Skeletal muscle tissue (tissue), 4 donors: ENCODE measurements around the gene TAMALIN. TPM values are rescaled to one million over a fixed set of nuclear protein-coding genes. Genes with fewer than 3 reads are reported as not detected.

ENCODE experiments used
- H3K27ac ChIP-seq: one replicate; pipeline ENCODE4 v1.7.0; 2013; ENCODE audit warnings: mild to moderate bottlenecking, low read depth, low read length, inconsistent platforms
- H3K27me3 ChIP-seq, 3 donors: one replicate each; pipeline ENCODE4 v1.7.0; 2013; ENCODE audit warnings: low read length in 3 of 3; ENCODE audit not compliant: control insufficient read depth in 3 of 3, insufficient read depth in 3 of 3
- H3K36me3 ChIP-seq, 3 donors: one replicate each; pipeline ENCODE4 v1.7.0; 2013; ENCODE audit warnings: low read length in 3 of 3; ENCODE audit not compliant: control insufficient read depth in 3 of 3, insufficient read depth in 3 of 3
- H3K4me1 ChIP-seq, 3 donors: one replicate each; pipeline ENCODE4 v1.7.0; 2013; ENCODE audit warnings: low read length in 3 of 3, mild to moderate bottlenecking in 3 of 3; ENCODE audit not compliant: control insufficient read depth in 3 of 3, insufficient read depth in 3 of 3
- H3K4me3 ChIP-seq, 3 donors: one replicate each; pipeline ENCODE4 v1.7.0; 2013; ENCODE audit warnings: low read length in 3 of 3
- H3K9ac ChIP-seq, 3 donors: one replicate each; pipeline ENCODE4 v1.7.0; 2013; ENCODE audit warnings: low read length in 3 of 3, mild to moderate bottlenecking in 3 of 3, moderate library complexity in 2 of 3, low read depth in 1 of 3
- H3K9me3 ChIP-seq, 3 donors: one replicate each; pipeline ENCODE4 v1.7.0; 2013; ENCODE audit warnings: low read length in 3 of 3; ENCODE audit not compliant: control insufficient read depth in 3 of 3
- total RNA-seq: library from RNA; depleted of rRNA; stranded (reverse); fragments of >200 nt; gene quantifications from one replicate; pipeline ENCODE4 v1.2.3, GENCODE V29; 2014
- donor health status: Osteomylitis.

Gene TAMALIN
- total RNA-seq, 1 donor from 2014 or later: 9.4 TPM

GRCh38 chr12:52010152-52010622, 3.4 kb downstream of the TAMALIN start:
- peak overlapping the region; percentile 43 to 62 (median 45) for H3K9ac ChIP-seq
- peaks cover 8 to 21% (median 13%) of the 10 kb centered on the region in 3 donors for H3K27me3 ChIP-seq
- H3K4me1 ChIP-seq: peaks cover 27 to 44% (median 31%) of the 10 kb centered on the region in 3 donors

GRCh38 chr12:52010692-52011601, 4.2 kb downstream of the TAMALIN start:
- peaks cover 5 to 18% (median 5%) of the 10 kb centered on the region in 3 donors for H3K27me3 ChIP-seq
- peak overlapping the region in 2 of 3 donors; percentile 35 to 55 for H3K9ac ChIP-seq
- H3K4me3 ChIP-seq: peak overlapping the region in 2 of 3 donors; percentile 5 to 36
- peaks cover 27 to 36% (median 29%) of the 10 kb centered on the region in 3 donors for H3K4me1 ChIP-seq
- peaks cover 0 to 23% (median 12%) of the 10 kb centered on the region in 3 donors for H3K36me3 ChIP-seq
- H3K9me3 ChIP-seq: no peaks in the 10 kb centered on the region
- H3K27ac ChIP-seq: peak overlapping the region; percentile 76

More at GRCh38 chr12:52010152-52010622, 3.4 kb downstream of the TAMALIN start:
- peak overlapping the region in 2 of 3 donors; percentile 5 to 45 for H3K4me3 ChIP-seq
- H3K27ac ChIP-seq: peak overlapping the region; percentile 76
- H3K36me3 ChIP-seq: peaks cover 0 to 23% (median 10%) of the 10 kb centered on the region in 3 donors
- H3K9me3 ChIP-seq: no peaks in the 10 kb centered on the region

DNA sequence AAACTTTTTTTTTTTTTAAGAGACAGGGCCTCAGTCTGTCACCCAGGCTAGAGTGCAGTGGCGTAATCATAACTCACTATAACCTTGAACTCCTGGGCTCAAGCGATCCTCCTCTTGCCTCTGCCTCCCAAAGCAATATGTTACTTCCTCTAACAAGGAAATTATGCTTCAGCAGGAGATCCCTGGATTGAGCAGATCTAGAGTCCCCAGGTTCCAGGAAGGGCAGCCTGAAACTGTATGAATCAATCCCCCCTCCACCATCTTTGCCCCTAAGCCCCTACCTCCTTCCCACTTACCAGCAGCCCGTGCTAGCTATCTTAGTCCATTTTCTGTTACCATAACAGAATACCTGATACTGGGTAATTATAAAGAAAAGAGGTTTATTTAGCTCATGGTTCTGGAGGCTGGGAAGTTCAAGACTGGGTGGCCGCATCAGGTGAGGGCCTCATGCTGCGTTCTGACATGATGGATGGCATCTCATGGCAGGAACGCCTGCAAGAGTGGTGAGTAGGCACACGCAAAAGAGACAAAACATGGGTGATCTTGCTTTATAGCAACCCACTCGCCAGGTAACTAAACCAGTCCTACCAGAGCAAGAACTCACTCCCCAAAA, 5.0 kb downstream of the TAMALIN start:
- Histone ChIP-seq H3K9me3 (no peaks in the 10 kb centered on the region), H3K27ac (no peak overlapping the region), H3K9ac (no peak overlapping the region), H3K4me3 (no peak overlapping the region), H3K27me3 (peaks cover 0 to 11% (median 0%) of the 10 kb centered on the region in 3 donors), H3K4me1 (peaks cover 26 to 31% (median 27%) of the 10 kb centered on the region in 3 donors), H3K36me3 (peaks cover 0 to 23% (median 12%) of the 10 kb centered on the region in 3 donors)

GRCh38 chr12:52013626-52014310, 7.0 kb downstream of the TAMALIN start:
- peaks cover 0 to 23% (median 12%) of the 10 kb centered on the region in 3 donors for H3K36me3 ChIP-seq
- H3K9ac ChIP-seq: no peak overlapping the region
- H3K27ac ChIP-seq: no peak overlapping the region
- H3K4me1 ChIP-seq: peaks cover 19 to 22% (median 19%) of the 10 kb centered on the region in 3 donors
- H3K4me3 ChIP-seq: no peak overlapping the region
- no peaks in the 10 kb centered on the region for H3K27me3 ChIP-seq
- H3K9me3 ChIP-seq: no peaks in the 10 kb centered on the region

- H3K9ac ChIP-seq: no peak overlapping the region
- no peak overlapping the region for H3K27ac ChIP-seq
- peaks cover 10 to 12% (median 11%) of the 10 kb centered on the region in 3 donors for H3K4me1 ChIP-seq
- peaks cover 0 to 20% (median 12%) of the 10 kb centered on the region in 3 donors for H3K36me3 ChIP-seq
- H3K9me3 ChIP-seq: no peaks in the 10 kb centered on the region
- H3K4me3 ChIP-seq: no peak overlapping the region
- H3K27me3 ChIP-seq: no peaks in the 10 kb centered on the region
Observed at GRCh38 chr12:52014567-52015530, 8.1 kb downstream of the TAMALIN start.

DNA sequence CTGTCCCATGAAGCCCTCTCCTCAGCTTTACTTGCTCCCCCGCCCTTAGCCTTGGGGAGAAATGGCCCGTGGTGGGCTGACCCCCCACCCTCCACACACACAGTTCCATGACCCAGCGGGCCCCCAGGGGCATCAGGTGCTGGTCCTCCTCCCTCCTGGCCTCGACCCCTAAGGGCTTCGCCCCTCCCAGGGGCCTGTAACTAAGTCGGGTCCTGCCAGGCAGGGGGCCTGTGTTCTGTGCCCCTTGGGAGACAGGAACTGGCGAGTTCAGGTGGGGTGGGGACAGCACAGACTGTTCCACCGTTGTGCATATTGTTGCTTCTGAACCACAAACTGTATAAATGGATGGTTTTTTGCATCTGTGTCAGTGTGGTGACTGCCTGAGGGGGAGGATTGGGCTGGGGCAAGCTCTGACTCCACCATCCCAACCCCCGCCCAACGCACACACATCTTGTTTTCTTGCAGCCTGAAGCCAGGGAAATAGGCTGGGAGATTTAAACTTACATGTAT, 8.8 kb downstream of the TAMALIN start:
- no peaks in the 10 kb centered on the region for H3K9me3 ChIP-seq
- no peak overlapping the region for H3K27ac ChIP-seq
- H3K4me1 ChIP-seq: peaks cover 7 to 9% (median 8%) of the 10 kb centered on the region in 3 donors
- peaks cover 0 to 20% (median 11%) of the 10 kb centered on the region in 3 donors for H3K36me3 ChIP-seq
- no peaks in the 10 kb centered on the region for H3K27me3 ChIP-seq
- H3K4me3 ChIP-seq: no peak overlapping the region
- H3K9ac ChIP-seq: no peak overlapping the region

DNA sequence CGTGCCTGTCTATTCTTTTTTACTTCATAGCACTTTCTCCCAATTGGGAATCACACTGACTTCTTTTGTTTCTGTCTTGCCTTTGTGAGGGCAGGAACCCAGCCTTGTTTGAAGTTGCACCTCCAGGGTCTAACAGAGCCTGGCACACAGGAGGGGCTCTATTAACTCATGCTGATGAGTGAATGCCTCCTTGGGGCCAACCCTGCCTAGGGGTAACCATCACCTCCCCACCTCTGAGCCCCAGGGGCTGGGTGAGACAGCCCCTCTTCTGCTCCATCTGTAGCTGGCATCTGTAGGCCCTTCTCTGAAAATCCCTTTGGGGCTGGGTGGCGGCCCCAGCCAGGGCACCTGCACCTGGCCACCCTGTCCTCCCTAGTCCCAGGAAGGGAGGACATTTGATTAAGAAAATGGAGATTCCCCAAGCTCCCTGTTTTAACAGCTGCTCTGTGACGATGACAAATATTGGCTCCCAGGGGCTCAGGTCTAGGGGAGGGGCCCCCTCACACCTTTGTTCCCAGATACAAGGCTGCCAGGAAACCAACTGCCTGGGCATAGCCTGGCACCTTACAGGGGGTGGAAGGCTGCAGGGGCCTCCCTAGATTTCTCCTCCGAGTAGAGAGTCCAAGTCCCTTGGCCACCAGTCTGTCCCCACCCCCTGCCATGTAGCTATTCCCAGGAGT, 11.8 kb downstream of the TAMALIN start:
- no peaks in the 10 kb centered on the region for H3K27me3 ChIP-seq
- H3K9ac ChIP-seq: no peak overlapping the region
- no peak overlapping the region for H3K27ac ChIP-seq
- H3K4me1 ChIP-seq: peaks cover 2 to 4% (median 4%) of the 10 kb centered on the region in 3 donors
- H3K9me3 ChIP-seq: no peaks in the 10 kb centered on the region
- H3K4me3 ChIP-seq: no peak overlapping the region
- H3K36me3 ChIP-seq: peaks cover 0 to 9% (median 3%) of the 10 kb centered on the region in 3 donors

DNA sequence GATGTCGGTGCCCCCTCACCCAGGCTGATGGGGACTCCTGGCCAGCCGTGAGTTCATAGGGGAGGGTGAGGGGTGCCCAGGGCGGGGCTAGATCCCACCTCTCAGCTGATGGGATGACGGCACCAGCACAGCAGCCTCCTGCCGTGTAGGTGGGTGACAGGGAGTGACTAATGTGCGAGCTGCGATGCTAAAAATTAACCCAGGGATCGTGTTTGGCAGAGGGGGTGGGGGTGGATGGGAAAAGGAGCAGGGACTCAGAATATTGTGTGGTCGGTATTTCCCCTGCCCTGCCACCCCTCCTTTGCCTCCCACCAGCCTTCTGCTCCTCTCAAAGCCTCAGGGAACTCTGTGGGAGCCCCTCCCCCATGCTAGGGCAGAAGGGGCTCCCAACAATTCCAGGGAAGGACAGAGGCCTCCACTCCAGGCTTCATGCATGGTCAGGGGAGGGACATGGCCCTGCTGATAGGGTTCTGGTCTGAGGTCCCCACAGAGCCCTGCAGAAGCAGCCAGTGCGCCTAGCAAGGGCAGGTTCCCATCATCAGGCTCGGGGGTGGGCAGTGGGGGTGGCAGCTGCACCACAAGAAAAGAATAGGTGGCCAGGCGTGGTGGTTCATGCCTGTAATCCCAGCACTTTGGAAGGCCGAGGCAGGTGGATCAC, 12.5 kb downstream of the TAMALIN start:
- Histone ChIP-seq H3K27ac (no peak overlapping the region), H3K4me1 (peaks cover 8 to 10% (median 8%) of the 10 kb centered on the region in 3 donors), H3K27me3 (no peaks in the 10 kb centered on the region), H3K36me3 (peaks cover 0 to 3% (median 2%) of the 10 kb centered on the region in 3 donors), H3K9me3 (no peaks in the 10 kb centered on the region), H3K9ac (no peak overlapping the region), H3K4me3 (no peak overlapping the region)
